NB4 (cell line): ENCODE data around the gene WBP1.
"Not testable (repeated sequence)": the region's sequence is repeated elsewhere in the genome, so short reads cannot be mapped to it uniquely, and the experiment has no call there.

Experiments used
- DNase-seq: peaks from one replicate; pipeline ENCODE4 v3.0.0; 2010; ENCODE audit warnings: low read depth
- H3K4me3 ChIP-seq: one replicate; pipeline ENCODE4 v1.5.1; 2011; ENCODE audit warnings: mild to moderate bottlenecking, low read depth, low read length, moderate library complexity
- MYC ChIP-seq: IDR thresholded peaks from 2 replicates; pipeline ENCODE4 v1.6.1; 2011; ENCODE audit warnings: low read depth, low read length
- POLR2A ChIP-seq: IDR thresholded peaks from 2 replicates; pipeline ENCODE4 v1.6.1; 2011; ENCODE audit warnings: mild to moderate bottlenecking; ENCODE audit not compliant: insufficient read length; ENCODE audit errors: extremely low read depth
- TF ChIP-seq, protein P1 (sequence below): IDR thresholded peaks from 2 replicates; pipeline ENCODE4 v1.6.1; 2011; ENCODE audit warnings: low read depth, low read length
- TF ChIP-seq, protein P2 (sequence below): IDR thresholded peaks from one replicate; pipeline ENCODE4 v1.5.1; 2012; ENCODE audit warnings: low read depth, low read length

The WBP1 gene

DNA sequence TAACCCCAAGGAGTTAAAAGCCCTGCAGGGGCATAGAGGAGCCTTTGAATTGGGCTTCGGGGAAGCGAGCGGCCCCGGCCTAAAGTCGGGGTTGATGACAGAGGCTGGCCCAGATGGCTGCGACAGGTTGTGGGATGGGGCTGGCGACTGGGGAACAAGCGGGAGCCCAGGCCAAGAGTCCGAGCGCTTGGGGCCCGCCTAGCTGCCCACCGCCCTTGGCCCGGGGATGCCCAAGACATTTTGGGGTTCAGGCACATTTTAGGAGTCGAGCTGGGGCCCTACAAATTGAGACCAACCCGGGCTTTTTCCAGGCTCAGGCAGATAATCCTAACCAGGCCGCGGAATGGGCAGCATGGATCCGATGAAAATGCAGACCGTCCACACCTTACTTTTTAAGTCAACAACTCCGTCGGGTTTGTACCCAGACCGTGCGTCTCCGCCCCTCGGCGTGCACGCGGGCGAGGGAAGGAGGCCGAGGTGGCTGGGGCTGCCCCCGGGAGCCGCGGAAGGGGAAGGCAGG, 17.0 kb upstream of the WBP1 start:
- no peak overlapping the region for H3K4me3 ChIP-seq
- DNase-seq, result no peak
- no peak for TF ChIP-seq POLR2A
- TF ChIP-seq, protein P1, sequence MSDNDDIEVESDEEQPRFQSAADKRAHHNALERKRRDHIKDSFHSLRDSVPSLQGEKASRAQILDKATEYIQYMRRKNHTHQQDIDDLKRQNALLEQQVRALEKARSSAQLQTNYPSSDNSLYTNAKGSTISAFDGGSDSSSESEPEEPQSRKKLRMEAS, result no peak

DNA sequence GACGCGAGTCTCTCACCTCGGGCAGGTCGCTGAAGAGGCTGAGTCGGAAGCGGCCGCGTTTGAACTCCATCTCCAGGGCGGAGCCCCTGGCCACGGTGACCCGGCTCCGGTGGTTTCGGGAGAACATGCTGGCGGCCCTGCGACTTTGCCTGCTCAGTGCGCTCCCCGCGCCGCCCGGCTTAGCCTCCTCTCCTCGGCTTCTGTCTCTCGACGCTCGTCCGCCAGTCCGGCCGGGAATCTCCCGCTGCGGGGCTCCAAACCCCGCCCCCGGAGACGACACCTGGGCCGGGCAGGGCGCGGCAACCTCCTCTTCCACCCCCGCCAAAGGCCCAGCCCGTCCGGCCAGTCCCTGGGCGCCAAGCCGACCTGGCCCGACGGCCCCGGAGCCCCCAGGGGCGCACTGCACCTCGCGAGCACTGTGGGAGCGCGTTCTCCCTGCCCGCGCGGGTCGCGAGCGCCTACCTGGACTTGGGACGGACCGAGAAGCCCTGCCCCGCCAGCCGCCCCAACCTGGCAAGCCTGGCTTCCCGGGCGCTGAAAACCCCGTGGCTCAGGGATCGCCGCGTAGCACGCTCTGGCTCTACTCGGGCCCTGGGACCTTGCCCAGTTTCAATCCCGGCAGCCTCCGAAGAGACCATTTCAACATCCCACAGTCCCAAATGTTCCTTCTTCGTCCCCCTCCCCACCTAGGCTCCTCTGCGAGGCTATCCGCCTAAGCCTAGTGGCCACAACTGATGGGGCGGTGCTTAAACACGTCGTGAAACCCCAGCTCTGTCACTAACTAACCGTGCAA, 16.4 kb upstream of the WBP1 start, which contains the start of gene RTKN:
TSS of gene RTKN (minus strand) at position 248 of the 793 bp plus-strand sequence. CDS start at position 127, 121 bp downstream.
- H3K4me3 ChIP-seq, result no peak within 1 kb of the TSS
- TF ChIP-seq POLR2A, result no peak
- no peak for DNase-seq

DNA sequence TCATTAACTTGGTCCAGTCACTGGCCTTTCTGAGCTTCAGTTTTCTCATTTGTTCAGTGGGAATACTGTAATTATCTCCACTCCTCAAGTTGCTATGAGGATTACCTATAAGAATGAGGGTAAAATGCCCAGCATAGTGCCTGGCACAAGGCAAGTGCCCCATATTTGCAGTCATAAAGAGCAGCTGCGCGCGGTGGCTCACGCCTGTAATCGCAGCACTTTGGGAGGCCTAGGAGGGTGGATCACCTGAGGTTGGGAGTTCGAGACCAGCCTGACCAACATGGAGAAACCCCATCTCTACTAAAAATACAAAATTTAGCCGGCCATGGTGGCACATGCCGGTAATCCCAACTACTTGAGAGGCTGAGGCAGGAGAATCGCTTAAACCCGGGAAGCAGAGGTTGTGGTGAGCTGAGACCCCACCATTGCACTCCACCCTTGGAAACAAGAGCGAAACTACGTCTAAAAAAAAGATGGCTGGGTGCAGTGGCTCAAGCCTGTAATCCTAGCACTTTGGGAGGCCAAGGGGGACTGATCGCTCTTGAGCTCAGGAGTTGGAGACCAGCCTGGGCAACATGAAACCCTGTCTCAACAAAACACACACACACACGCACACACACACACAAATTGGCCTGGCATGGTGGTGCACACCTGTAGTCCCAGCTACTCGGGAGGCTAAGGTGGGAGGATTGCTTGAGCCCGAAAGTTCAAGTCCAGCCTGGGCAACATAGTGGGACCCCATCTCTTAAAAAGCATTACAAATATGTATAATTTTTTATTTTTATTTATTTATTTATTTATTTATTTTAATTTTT, 15.5 kb upstream of the WBP1 start:
- not testable (repeated sequence) for H3K4me3 ChIP-seq

DNA sequence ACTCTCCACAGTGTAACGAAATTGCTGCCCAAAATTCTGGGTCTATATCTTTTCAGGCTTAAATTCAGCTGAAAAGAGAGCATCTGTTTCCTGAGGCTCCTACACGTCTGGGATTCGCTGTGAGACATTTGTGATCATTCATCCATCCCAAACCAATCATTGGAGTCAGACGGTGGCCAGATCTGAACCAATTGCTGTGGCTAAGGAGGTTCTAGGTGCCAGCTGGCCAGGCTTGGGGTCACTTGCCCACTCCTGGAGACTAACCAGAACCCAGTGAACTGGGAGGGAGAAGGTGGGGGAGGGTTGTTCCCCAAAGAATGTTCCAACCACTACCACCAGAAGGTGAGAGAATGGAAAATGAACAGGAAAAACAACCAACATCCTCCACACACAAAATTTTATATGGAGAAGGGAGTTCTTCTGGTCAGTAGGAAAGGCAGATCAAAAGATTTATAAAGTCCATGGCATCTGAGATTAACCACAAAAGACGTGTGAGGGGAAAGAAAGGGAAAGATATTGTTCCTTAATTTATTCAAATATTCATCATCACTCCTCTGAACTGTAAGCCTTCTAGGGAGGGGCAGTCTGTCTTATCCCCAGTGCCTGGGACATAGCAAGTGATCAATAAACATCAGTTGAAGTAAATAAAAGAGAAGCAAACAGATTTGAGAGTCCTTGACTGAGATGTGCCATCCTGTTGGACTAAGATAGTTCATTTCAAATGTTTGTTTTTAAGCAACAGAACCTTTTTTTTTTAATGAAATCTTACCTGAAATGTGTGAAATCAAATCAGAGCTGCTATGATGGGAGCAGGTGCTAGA, 13.5 kb upstream of the WBP1 start:
- no peak overlapping the region for H3K4me3 ChIP-seq
- TF ChIP-seq MYC (no peak), POLR2A (no peak)
- TF ChIP-seq, protein P1, result no peak
- TF ChIP-seq, protein P2, sequence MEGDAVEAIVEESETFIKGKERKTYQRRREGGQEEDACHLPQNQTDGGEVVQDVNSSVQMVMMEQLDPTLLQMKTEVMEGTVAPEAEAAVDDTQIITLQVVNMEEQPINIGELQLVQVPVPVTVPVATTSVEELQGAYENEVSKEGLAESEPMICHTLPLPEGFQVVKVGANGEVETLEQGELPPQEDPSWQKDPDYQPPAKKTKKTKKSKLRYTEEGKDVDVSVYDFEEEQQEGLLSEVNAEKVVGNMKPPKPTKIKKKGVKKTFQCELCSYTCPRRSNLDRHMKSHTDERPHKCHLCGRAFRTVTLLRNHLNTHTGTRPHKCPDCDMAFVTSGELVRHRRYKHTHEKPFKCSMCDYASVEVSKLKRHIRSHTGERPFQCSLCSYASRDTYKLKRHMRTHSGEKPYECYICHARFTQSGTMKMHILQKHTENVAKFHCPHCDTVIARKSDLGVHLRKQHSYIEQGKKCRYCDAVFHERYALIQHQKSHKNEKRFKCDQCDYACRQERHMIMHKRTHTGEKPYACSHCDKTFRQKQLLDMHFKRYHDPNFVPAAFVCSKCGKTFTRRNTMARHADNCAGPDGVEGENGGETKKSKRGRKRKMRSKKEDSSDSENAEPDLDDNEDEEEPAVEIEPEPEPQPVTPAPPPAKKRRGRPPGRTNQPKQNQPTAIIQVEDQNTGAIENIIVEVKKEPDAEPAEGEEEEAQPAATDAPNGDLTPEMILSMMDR, result no peak
- DNase-seq, result no peak

More for the DNA sequence above, 15.5 kb upstream of the WBP1 start:
- DNase-seq, result not testable (repeated sequence)

DNA sequence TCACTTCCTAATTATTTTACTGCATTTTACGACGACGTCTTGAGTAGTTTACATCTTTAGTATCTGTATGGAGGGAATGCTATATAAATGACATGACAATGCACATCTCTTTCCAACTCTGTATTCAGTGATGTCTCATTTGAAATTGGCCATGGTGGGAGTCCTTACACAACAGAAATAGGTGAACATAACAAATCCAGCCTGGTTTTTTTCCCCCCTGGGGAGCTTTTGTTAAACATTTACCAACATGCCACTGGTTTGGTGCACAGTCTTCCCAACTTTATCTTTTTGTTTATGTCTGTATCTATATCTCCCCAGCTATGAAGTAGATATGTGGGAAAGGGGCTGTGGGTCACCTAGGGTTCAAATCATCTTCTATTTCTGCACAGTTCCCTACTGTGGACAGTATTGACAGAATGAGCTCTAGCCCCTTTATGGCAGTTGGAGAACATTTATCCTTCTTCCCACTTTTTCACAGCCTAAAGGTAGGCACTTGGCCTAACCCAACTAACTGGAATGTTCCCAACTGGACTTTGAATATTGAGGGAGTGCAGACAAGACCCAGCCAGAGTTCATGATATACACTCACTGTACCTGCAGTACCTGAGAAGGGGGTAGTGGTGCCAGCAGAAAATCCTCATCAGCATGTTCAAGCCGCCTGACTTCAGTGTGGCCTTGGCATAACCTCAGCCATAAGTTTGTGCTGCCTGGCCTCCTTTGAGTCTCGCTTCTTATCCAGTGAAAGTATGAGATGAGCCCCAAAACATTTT, 10.8 kb upstream of the WBP1 start:
- DNase-seq, result no peak
- no peak for TF ChIP-seq MYC
- TF ChIP-seq, protein P1, result no peak
- TF ChIP-seq, protein P2, result no peak
- TF ChIP-seq POLR2A, result no peak
- H3K4me3 ChIP-seq, result no peak overlapping the region

DNA sequence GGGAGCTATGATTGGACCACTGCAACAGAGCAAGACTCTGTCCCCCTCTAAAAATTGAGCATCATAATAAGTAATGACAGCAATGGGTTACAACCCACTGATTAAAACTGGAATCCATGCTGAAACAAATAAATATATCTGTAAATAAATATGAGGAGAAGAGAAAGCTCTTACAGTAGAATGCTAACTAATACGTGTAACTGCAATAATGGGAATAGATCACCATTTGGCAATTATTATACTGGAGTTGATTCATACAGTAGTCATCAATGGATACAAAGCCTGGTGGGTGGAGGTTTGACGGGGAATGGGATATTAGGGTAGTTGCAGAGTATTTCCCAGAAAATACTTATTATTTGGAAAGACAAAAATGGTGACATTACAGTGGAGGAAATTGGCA, 9.5 kb upstream of the WBP1 start:
- no peak for TF ChIP-seq MYC
- TF ChIP-seq POLR2A, result no peak
- TF ChIP-seq, protein P2, result no peak
- TF ChIP-seq, protein P1, result no peak
- no peak for DNase-seq
- H3K4me3 ChIP-seq, result no peak overlapping the region
